Thyroid gland (tissue), 4 donors: ENCODE measurements around the gene CWC22. TPM values are rescaled to one million over a fixed set of nuclear protein-coding genes. Genes with fewer than 3 reads are reported as not detected.

Source experiments
- DNase-seq, 2 donors: peaks; one replicate each; pipeline ENCODE4 v3.0.0-alpha.2; 2019
- H3K27ac ChIP-seq, 3 donors: fragments of 200-600 bp; sonication (generic); 1 replicate in 2 of 3; 2 replicates in 1 of 3; pipeline ENCODE4 v1.5.1; 2016 to 2019; ENCODE audit warnings: mild to moderate bottlenecking in 1 of 3, moderate library complexity in 1 of 3
- H3K27me3 ChIP-seq: fragments of 200-600 bp; sonication (generic); one replicate; pipeline ENCODE4 v1.5.1; 2019
- H3K36me3 ChIP-seq, 2 donors: fragments of 200-600 bp; sonication (generic); one replicate each; pipeline ENCODE4 v1.5.1; 2016 to 2019
- H3K4me1 ChIP-seq, 2 donors: fragments of 200-600 bp; sonication (generic); one replicate each; pipeline ENCODE4 v1.5.1; 2017 to 2019
- H3K4me3 ChIP-seq, 3 donors: fragments of 200-600 bp; sonication (generic); replicated peaks in 1 of 3; 1 replicate in 2 of 3; 2 replicates in 1 of 3; pipeline ENCODE4 v1.5.1; 2016; ENCODE audit warnings: mild to moderate bottlenecking in 1 of 3
- H3K9me3 ChIP-seq: fragments of 200-600 bp; sonication (generic); one replicate; pipeline ENCODE4 v1.5.1; 2017
- POLR2A ChIP-seq, 2 donors: fragments of 450-650 bp; IDR thresholded peaks; one replicate each; pipeline ENCODE4 v1.6.1; 2017; ENCODE audit warnings: antibody characterized with exemption in 2 of 2, mild to moderate bottlenecking in 2 of 2, moderate library complexity in 1 of 2
- WGBS, 2 donors: methylation state at CpG; one replicate each; pipeline ENCODE4 v1.1.5; 2017; 5-methylcytosine and 5-hydroxymethylcytosine counted together
- intact Hi-C: fragments of 100-400 bp; cut with DNase I; formaldehyde crosslinking; loops from one replicate; pipeline ENCODE4 v1.15.1; 2023
- total RNA-seq, 4 donors: library from RNA; depleted of rRNA; stranded (reverse); fragments of >200 nt; gene quantifications; one replicate each; pipeline ENCODE4 v1.2.3, GENCODE V29; 2016
- TF ChIP-seq, protein P1 (sequence below), 6 experiments: fragments of 200-600 bp in 3 of 6; fragments of 450-650 bp in 3 of 6; sonication (generic) in 3 of 6; IDR thresholded peaks; one replicate each; pipeline ENCODE4 v1.5.1; 2016 to 2019; ENCODE audit warnings: antibody characterized with exemption in 6 of 6, mild to moderate bottlenecking in 2 of 6, inconsistent platforms in 1 of 6, moderate library complexity in 1 of 6

The CWC22 gene
- total RNA-seq, 4 donors from 2014 or later = 22.0 to 31.7 (median 26.8) TPM

DNA sequence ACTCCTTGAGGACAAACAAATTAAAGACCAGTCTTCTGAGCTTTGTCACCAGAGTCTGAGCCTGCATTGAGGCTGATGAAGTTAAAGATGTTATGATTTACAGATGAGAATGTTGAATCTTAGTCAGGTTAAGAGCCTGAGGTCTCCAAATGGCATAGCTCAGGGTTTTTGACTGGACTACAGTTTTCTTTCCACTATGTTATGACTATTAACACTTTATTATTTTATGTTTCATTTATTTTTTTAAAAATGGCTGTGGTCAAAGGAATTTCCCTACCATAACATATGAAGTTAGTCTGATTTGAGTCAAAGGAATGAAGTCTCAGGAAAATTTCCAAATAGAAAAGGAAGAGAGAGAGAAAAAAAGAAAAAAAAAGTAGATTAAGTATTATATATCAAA lies 39.7 kb upstream of the CWC22 start:
- Histone ChIP-seq H3K27me3 (no peaks in the 10 kb centered on the region), H3K9me3 (no peaks in the 10 kb centered on the region), H3K4me1 (no peaks in the 10 kb centered on the region), H3K4me3 (no peak overlapping the region), H3K27ac (no peak overlapping the region), H3K36me3 (no peaks in the 10 kb centered on the region)
- TF ChIP-seq POLR2A (IDR thresholded peaks at IDR 0.05) = no peak
- TF ChIP-seq, protein P1, sequence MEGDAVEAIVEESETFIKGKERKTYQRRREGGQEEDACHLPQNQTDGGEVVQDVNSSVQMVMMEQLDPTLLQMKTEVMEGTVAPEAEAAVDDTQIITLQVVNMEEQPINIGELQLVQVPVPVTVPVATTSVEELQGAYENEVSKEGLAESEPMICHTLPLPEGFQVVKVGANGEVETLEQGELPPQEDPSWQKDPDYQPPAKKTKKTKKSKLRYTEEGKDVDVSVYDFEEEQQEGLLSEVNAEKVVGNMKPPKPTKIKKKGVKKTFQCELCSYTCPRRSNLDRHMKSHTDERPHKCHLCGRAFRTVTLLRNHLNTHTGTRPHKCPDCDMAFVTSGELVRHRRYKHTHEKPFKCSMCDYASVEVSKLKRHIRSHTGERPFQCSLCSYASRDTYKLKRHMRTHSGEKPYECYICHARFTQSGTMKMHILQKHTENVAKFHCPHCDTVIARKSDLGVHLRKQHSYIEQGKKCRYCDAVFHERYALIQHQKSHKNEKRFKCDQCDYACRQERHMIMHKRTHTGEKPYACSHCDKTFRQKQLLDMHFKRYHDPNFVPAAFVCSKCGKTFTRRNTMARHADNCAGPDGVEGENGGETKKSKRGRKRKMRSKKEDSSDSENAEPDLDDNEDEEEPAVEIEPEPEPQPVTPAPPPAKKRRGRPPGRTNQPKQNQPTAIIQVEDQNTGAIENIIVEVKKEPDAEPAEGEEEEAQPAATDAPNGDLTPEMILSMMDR (IDR thresholded peaks at IDR 0.05) = no peak
- no peak for DNase-seq
- intact Hi-C loops = no loop called here

DNA sequence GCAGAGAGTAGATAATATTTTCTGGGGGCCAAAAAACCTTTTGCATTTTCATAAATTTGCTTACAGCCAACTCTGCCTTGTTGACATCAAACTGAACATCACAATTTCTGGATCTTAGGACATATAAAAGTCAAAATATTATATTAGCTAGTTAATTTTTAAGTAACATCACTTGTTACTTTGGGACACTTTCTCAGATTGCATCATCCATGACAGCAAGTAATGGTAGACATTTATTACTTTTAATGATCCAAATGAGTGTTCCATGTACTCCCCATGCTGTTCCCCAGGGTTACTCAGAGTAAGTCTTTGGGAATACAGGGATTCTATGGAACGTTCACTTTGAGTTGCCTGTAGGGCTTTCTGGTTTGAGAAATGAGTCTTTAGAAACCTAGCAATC lies 39.1 kb upstream of the CWC22 start:
- H3K9me3 ChIP-seq = no peaks in the 10 kb centered on the region
- H3K4me1 ChIP-seq = no peaks in the 10 kb centered on the region
- no peak overlapping the region for H3K4me3 ChIP-seq
- H3K36me3 ChIP-seq = no peaks in the 10 kb centered on the region
- intact Hi-C loops = no loop called here
- no peak for TF ChIP-seq POLR2A (IDR thresholded peaks at IDR 0.05)
- TF ChIP-seq, protein P1 (IDR thresholded peaks at IDR 0.05) = no peak
- WGBS, 2 donors = 67 to 73% methylated on average over 1 of the region's 1 CpG
- no peak for DNase-seq
- H3K27ac ChIP-seq = no peak overlapping the region
- H3K27me3 ChIP-seq = no peaks in the 10 kb centered on the region

DNA sequence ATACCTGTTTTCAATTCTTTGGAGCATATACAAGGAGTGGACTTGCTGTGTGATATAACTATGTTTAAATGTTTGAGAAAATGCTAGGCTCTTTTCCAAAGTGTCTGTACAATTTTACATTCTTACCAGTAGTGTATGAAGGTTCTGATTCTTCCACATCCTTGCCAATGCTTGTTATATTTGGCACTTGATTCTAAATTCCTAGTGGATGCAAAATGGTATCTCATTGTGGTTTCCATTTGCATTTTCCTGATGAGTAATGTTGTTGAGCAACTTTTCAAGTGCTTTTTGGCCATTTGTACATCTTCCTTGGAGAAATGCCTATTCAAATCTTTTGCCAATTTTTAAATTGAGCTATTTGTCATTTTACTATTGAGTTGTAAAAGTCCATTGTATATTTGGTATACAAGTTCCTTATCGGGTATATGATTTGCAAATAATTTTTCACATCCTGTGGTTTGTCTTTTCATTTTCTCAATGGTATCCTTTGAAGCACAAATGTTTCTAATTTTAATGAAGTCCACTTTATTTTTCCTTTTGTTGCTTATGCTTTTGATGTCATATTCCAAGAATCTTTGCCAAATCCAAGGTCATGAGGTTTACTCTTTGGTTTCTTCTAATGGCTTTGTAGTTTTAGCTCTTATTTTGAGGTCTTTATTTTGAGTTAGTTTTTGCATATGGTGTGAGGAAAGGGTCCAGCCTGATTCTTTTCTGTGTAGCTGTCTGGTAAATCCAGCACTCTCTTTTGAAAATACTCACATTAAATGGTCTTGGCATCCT lies 33.2 kb upstream of the CWC22 start:
- Histone ChIP-seq H3K36me3 (no peaks in the 10 kb centered on the region), H3K4me1 (no peaks in the 10 kb centered on the region), H3K9me3 (no peaks in the 10 kb centered on the region), H3K27me3 (no peaks in the 10 kb centered on the region), H3K27ac (no peak overlapping the region), H3K4me3 (no peak overlapping the region)
- no peak for DNase-seq
- TF ChIP-seq, protein P1 (IDR thresholded peaks at IDR 0.05) = no peak
- no peak for TF ChIP-seq POLR2A (IDR thresholded peaks at IDR 0.05)
- 56 to 75% methylated on average over 1 of the region's 1 CpG for WGBS, 2 donors
- intact Hi-C loops = no loop called here

DNA sequence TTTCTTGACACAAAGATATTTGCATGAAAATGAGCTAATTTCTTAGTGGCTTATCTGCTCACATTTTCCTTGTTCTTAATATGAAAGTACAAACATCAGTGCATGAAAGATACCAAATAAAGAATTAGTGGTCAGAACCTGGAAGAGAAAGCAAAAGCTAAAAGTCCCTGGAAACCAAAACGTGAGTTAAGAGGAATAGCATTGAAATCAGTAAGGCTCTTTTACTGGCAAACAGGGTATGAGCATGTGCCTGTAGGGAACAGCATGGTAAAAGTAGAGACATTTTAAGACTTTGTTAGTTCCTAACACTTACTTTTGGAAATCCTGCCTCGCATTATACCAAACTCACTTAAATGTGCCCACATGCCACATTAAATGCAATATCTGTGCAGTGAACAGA lies 31.9 kb upstream of the CWC22 start:
- no peak for TF ChIP-seq POLR2A (IDR thresholded peaks at IDR 0.05)
- TF ChIP-seq, protein P1 (IDR thresholded peaks at IDR 0.05) = no peak
- no peaks in the 10 kb centered on the region for H3K27me3 ChIP-seq
- intact Hi-C loops = no loop called here

DNA sequence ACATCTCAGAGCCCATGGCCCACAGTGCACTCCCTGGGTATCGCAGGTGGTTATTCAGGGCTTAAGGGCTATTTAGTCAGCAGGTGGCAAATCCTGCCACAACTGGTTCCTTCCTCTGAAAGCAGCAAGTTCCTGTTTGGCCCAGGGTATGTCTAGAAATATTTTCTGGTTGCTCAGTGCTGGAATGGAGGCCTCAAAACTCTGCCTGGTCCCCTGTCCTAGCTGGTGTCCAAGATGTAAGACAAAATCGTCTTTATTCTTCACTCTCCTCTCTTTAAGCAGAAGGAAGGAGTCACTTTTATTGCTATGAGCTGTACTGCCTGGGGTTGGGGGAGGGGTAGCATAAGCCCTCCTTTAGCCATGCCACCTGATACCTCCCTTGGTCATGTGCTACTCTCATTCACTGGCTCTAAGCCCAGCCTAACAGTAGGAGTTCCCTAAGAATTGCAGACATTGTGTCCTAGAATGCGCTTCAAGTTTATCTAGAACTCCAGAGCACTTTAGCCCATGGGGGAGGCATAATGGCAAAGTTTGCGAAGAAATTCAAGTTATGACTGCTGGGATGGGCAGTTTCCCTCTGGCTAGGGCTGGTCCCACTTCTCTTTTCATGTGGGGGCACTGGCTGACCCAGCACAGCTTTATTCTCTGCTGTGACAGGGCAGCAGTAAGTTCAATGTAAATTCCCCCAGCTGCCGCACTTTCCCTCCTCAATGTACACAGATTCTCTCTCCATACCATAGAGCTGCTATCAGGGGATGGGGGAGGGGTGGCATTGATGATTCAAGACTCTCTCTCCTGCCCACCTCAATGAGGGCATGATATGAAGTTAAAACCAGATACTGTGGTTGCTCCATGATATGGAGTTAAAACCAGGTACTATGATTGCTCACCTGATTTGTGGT lies 27.1 kb upstream of the CWC22 start:
- no peaks in the 10 kb centered on the region for H3K4me1 ChIP-seq
- 67 to 75% methylated on average over 4 to 5 of the region's 5 CpGs for WGBS, 2 donors
- peak; percentile 21 to 31 for DNase-seq

More for the DNA sequence above, 31.9 kb upstream of the CWC22 start:
- DNase-seq = no peak
- Histone ChIP-seq H3K36me3 (no peaks in the 10 kb centered on the region), H3K27ac (no peak overlapping the region), H3K9me3 (no peaks in the 10 kb centered on the region), H3K4me3 (no peak overlapping the region), H3K4me1 (no peaks in the 10 kb centered on the region)
- WGBS, 2 donors = 62 to 63% methylated on average over 2 of the region's 2 CpGs

More for the DNA sequence above, 27.1 kb upstream of the CWC22 start:
- H3K36me3 ChIP-seq = no peaks in the 10 kb centered on the region
- H3K27me3 ChIP-seq = no peaks in the 10 kb centered on the region
- no peak overlapping the region for H3K27ac ChIP-seq
- no peaks in the 10 kb centered on the region for H3K9me3 ChIP-seq
- intact Hi-C loops = no loop called here
- TF ChIP-seq, protein P1 (IDR thresholded peaks at IDR 0.05) = no peak
- no peak for TF ChIP-seq POLR2A (IDR thresholded peaks at IDR 0.05)
- no peak overlapping the region for H3K4me3 ChIP-seq
